C4-2B (cell line): ENCODE data around the gene TUBGCP6.

Experiments used
- H3K27ac ChIP-seq: fragments of 450-650 bp; 2 replicates; pipeline ENCODE4 v1.5.1; 2017
- ZFX ChIP-seq: fragments of 450-650 bp; IDR thresholded peaks from 2 replicates; pipeline ENCODE4 v1.6.1; 2017
- TF ChIP-seq, protein P1 (sequence below): fragments of 450-650 bp; conservative IDR thresholded peaks from 2 replicates; pipeline ENCODE4 v1.5.1; 2017; ENCODE audit warnings: mild to moderate bottlenecking

TUBGCP6 gene

DNA sequence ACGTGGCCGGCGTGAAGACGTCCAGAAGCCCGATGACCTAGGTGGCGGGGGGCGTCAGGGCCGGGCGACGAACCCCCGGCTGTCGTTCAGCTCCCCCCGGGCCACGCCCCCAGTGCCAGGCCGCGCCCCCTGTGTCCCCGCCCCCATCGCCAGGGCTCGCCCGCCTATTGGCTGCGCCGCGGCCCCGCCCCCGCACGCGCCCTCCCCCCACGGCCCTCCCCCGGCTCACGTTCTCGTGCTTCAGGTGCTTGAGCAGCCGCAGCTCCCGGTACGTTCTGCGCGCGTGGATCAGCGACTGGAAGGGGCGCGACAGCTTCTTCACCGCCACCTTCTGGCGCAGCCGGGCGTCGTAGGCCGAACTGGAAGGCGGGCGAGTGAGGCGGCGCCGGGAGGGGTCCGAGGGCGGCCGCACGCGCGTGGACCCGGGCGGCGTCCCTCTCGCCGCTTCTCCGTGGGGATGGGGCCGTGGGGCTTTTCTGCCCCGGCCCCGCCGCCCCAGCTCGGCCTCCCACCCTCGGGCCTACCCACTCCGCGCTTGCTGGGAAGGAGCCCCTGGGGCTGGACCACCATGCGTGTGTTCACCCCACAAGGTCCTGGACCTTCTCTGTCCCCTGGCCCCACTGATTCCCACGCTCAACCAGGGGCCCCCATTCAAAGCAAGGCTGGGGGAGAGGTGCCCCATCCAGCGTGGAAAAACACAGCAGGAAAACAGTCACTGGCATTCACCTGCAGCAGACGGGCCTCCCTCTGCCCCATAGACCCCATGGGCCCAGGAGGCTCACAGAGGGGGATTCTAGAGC, 23.0 kb upstream of the TUBGCP6 start:
- no peak for TF ChIP-seq ZFX
- TF ChIP-seq, protein P1, sequence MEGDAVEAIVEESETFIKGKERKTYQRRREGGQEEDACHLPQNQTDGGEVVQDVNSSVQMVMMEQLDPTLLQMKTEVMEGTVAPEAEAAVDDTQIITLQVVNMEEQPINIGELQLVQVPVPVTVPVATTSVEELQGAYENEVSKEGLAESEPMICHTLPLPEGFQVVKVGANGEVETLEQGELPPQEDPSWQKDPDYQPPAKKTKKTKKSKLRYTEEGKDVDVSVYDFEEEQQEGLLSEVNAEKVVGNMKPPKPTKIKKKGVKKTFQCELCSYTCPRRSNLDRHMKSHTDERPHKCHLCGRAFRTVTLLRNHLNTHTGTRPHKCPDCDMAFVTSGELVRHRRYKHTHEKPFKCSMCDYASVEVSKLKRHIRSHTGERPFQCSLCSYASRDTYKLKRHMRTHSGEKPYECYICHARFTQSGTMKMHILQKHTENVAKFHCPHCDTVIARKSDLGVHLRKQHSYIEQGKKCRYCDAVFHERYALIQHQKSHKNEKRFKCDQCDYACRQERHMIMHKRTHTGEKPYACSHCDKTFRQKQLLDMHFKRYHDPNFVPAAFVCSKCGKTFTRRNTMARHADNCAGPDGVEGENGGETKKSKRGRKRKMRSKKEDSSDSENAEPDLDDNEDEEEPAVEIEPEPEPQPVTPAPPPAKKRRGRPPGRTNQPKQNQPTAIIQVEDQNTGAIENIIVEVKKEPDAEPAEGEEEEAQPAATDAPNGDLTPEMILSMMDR, result peak; percentile 57
- peak overlapping the region; percentile 67 for H3K27ac ChIP-seq

DNA sequence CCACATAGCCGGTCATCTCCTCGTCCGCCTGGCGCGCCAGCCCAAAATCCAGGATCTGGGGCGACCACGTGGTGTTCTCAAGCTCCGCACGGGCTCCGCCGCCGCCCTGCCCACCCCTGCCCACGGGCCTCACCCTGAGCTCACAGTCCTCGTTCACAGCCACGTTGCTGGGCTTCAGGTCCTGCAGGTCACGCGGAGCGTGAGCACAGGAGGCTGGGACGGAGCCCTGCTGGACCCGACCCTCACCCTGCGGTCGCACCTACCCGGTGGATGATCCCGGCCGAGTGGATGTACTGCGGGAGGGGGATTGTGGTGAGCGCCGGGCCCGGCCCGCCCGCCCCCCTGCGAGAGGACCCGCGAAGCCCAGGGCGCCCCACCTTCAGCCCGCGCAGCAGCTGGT, 22.2 kb upstream of the TUBGCP6 start:
- peak overlapping the region; percentile 67 for H3K27ac ChIP-seq
- no peak for TF ChIP-seq ZFX
- TF ChIP-seq, protein P1, result no peak

DNA sequence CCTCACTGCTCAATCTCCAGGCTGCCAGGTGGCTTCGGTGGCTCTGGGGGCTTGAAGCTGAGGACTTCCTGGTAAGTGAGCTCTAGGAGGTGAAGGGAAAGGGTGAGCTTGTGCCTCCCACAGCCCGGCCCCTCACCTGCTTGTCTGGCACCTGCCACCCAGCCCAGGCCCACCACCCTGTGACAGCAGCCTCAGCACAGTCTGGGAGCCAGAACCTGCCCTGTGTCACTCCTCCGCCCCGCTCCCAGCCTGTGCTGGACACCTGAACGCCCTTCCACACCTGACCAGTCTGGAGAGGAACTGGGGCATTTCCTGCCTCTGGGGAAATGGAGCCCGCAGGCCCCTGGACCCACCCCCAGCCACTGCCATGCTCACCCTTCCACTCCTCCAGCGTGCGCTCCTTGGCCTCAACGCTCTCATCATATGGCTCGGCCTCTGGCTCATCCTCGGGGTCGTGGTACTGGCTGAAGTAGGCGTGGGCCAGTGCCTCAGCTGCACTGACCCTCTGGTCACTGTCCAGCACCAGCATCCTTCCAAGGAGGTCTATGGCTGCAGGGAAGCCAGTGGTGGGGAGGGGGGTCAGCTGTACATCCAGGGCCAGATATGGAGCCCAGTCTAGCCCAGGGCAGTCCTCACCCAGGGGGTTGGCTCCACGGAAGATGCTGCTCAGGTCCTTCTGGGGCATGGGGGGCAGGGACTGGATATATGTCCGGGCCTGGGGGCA, 20.3 kb upstream of the TUBGCP6 start:
- no peak overlapping the region for H3K27ac ChIP-seq
- TF ChIP-seq, protein P1, result no peak
- no peak for TF ChIP-seq ZFX

DNA sequence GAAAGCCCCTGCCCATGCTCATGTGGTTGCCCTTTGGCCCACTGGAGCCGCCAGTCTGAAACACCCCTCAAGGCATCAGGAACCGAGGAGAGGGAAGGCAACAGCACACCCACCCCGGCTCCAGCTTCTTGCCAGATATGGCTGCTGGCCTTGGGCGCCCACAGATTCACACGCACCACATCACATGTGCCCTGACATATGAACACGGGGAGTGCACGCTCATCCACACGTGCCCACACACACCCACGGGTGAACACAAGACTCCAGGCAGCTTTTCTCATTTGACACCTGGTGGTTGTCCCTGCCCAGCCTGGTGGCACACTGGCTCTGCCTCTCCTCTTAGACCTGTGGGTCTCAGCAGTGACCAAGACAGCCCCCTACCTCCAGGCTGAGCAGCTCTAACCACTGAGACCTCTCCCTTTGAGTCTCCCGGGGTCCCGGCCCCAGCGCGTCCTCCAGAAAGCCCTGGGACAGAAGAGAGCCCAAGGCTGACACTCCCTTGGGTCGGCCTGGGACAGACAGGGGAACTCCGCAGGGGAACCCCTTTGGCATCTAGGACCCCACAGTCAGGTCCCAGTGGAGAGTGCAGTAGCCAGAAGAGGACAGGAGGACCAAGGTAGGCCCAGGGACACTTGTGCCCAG, 19.4 kb upstream of the TUBGCP6 start:
- TF ChIP-seq, protein P1, result no peak
- TF ChIP-seq ZFX, result no peak
- no peak overlapping the region for H3K27ac ChIP-seq

DNA sequence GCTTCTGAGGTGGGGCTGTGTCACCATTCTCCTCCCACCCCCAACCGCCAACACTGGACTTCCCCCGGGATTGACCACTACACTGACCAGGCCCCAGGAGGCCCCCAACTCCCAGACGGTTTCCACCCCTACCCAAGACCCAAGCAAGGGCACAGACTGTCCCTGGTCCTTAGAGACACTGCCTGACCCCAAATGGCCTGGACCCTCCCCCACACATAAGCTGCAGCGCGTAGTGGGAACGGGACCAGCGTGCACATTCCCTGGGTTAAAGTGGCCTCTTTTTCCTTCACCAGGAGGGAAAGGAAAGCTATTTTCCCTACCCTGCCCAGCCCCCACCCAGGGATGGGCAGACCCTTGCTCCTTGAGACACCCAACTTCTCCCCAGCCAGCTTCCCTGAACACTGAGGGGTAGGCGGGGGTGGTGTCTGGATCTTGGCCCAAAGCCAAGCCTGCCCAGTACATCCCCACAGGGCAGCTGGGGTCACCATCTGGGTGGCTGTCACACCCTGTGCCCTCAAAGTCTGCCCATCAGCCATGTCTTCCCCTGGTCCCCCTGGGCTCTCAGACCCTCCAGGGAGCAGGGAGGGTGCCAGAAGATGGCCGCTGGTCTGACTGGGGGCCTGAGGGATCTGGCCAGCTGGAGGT, 18.3 kb upstream of the TUBGCP6 start:
- TF ChIP-seq, protein P1, result no peak
- no peak for TF ChIP-seq ZFX
- H3K27ac ChIP-seq, result peak overlapping the region; percentile 84

DNA sequence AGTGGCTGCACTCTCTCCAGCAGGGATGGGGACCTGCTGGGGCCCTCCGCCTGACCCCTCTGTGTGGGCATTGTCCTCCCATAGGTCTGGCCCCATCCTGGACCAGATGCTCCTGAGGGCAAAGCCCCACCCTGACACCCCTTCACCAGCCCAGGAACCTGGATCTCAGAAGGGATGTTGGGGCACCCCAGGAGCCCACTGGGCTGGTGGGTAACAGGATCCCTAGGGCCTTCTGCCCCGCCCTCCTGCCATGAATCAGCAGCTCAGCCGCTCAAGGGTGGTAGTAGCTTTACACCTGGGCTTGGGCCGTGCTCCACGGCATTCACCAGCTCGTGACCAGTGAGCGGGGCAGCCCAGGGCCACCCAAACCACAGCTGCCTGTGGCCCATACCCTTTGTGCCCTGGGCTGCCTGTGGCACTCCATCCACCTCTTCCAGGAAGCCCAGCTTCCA, 17.7 kb upstream of the TUBGCP6 start:
- TF ChIP-seq, protein P1, result no peak
- peak overlapping the region; percentile 84 for H3K27ac ChIP-seq
